BLaER1 treated with 17β-estradiol and CSF1 and Interleukin-3, amounts not matched to agents 10 nM and 100 nM (cell line): ENCODE measurements around the gene BRCA1.
A peak's percentile ranks its signal among the peaks of the same experiment; 100 is the strongest.
"Not testable (repeated sequence)": the region's sequence is repeated elsewhere in the genome, so short reads cannot be mapped to it uniquely, and the experiment has no call there.

Experiments
- H3K27ac ChIP-seq, 11 experiments: shearing (Covaris generic); formaldehyde crosslinking; 2 replicates each; pipeline ENCODE4 v1.8.1; 2022
- H3K27me3 ChIP-seq, 11 experiments: shearing (Covaris generic); formaldehyde crosslinking; 2 replicates each; pipeline ENCODE4 v1.8.1; 2022
- H3K36me3 ChIP-seq, 11 experiments: shearing (Covaris generic); formaldehyde crosslinking; 2 replicates each; pipeline ENCODE4 v1.8.1; 2022
- H3K4me1 ChIP-seq, 10 experiments: shearing (Covaris generic); formaldehyde crosslinking; 2 replicates each; pipeline ENCODE4 v1.8.1; 2022
- H3K4me2 ChIP-seq, 11 experiments: shearing (Covaris generic); formaldehyde crosslinking; 2 replicates each; pipeline ENCODE4 v1.8.1; 2022
- H3K4me3 ChIP-seq, 10 experiments: shearing (Covaris generic); formaldehyde crosslinking; 2 replicates each; pipeline ENCODE4 v1.8.1; 2022
- H3K9ac ChIP-seq, 11 experiments: shearing (Covaris generic); formaldehyde crosslinking; 2 replicates each; pipeline ENCODE4 v1.8.1; 2022
- H3K9me3 ChIP-seq, 11 experiments: shearing (Covaris generic); formaldehyde crosslinking; replicated peaks in 1 of 11; 2 replicates each; pipeline ENCODE4 v1.8.1; 2022
- H4K20me1 ChIP-seq, 11 experiments: shearing (Covaris generic); formaldehyde crosslinking; 2 replicates each; pipeline ENCODE4 v1.8.1; 2022
- Cebpa-rat ChIP-seq, 11 experiments: shearing (Covaris generic); IDR thresholded peaks; 2 replicates each; pipeline ENCODE4 v1.8.1; 2022

Gene BRCA1

DNA sequence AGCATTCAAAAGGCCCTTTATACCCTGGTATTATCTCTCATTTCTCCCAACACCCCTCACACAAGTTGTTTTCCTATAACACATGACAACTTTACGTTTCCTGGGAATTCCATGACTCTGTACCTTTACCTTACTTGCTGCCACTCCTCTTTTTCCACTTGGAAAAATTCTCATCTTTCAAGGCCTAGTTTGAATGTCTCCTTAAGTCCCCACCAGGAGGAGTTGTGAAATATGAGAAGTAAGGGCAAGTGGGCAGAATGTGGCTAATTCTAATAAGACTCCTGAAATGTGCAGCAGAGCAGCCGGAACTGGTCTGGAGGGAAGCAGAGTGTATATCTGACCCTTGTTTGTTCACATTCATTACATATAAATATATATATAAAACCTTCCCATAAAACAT lies 39.7 kb downstream of the BRCA1 start:
- H3K4me3 ChIP-seq: no peak overlapping the region
- no peaks in the 10 kb centered on the region for H3K27me3 ChIP-seq
- H3K9ac ChIP-seq: no peak overlapping the region
- no peak overlapping the region for H3K4me2 ChIP-seq
- no peaks in the 10 kb centered on the region for H3K9me3 ChIP-seq
- no peak overlapping the region for H3K27ac ChIP-seq
- peaks cover 0 to 100% (median 96%) of the 10 kb centered on the region in 11 experiments; a peak in 20 of 22 replicates for H3K36me3 ChIP-seq
- 0 out of 22 replicates have a peak, but pooled peaks cover 0 to under 1% (median 0%) of the 10 kb centered on the region in 11 experiments for H4K20me1 ChIP-seq
- TF ChIP-seq Cebpa-rat (IDR thresholded peaks at IDR 0.05): no peak
- no peaks in the 10 kb centered on the region for H3K4me1 ChIP-seq

- no peak overlapping the region for H3K9ac ChIP-seq
Measured at GRCh38 chr17:43079641-43080302, 45.4 kb downstream of the BRCA1 start.

DNA sequence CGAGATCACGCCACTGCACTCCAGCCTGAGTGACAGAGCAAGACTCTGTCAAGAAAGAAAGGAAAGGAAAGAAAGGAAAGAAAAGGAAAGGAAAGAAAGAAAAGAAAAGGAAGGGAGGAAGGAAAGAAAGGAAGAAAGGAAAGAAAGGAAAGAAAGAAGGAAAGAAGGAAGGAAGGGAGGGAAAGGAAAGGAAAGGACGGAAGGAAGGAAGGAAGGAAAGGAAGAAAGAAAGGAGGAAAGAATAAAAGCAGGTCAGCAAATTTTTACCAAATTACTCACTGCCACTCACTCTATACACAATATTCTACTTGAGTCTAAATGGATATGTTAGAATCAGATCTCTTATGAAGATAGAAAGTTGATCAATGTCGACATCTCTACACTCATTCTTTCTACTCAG lies 50.3 kb downstream of the BRCA1 start:
- Histone ChIP-seq H3K27me3 (no peaks in the 10 kb centered on the region), H3K4me3 (no peak overlapping the region), H3K4me1 (no peaks in the 10 kb centered on the region), H3K27ac (no peak overlapping the region), H3K36me3 (peaks cover 4 to 99% (median 88%) of the 10 kb centered on the region in 11 experiments; a peak in 20 of 22 replicates), H3K4me2 (no peak overlapping the region), H3K9ac (no peak overlapping the region), H4K20me1 (no peaks in the 10 kb centered on the region; a peak in 1 of 22 replicates), H3K9me3 (no peaks in the 10 kb centered on the region)
- TF ChIP-seq Cebpa-rat (IDR thresholded peaks at IDR 0.05): no peak

More at GRCh38 chr17:43079641-43080302, 45.4 kb downstream of the BRCA1 start:
- Histone ChIP-seq H3K27ac (no peak overlapping the region), H3K36me3 (peaks cover 0 to 100% (median 93%) of the 10 kb centered on the region in 11 experiments; a peak in 20 of 22 replicates), H3K27me3 (no peaks in the 10 kb centered on the region), H3K4me1 (no peaks in the 10 kb centered on the region), H3K9me3 (no peaks in the 10 kb centered on the region), H3K4me2 (no peak overlapping the region), H3K4me3 (no peak overlapping the region), H4K20me1 (0 out of 22 replicates have a peak, but pooled peaks cover 0 to 4% (median 0%) of the 10 kb centered on the region in 11 experiments)
- no peak for TF ChIP-seq Cebpa-rat (IDR thresholded peaks at IDR 0.05)

DNA sequence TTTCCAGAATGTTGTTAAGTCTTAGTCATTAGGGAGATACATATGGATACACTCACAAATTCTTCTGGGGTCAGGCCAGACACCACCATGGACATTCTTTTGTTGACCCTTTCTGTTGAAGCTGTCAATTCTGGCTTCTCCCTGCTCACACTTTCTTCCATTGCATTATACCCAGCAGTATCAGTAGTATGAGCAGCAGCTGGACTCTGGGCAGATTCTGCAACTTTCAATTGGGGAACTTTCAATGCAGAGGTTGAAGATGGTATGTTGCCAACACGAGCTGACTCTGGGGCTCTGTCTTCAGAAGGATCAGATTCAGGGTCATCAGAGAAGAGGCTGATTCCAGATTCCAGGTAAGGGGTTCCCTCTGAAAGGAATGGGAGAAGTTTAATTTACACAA lies 54.3 kb downstream of the BRCA1 start:
- H4K20me1 ChIP-seq: no peaks in the 10 kb centered on the region; a peak in 2 of 22 replicates
- H3K9me3 ChIP-seq: no peaks in the 10 kb centered on the region
- no peaks in the 10 kb centered on the region for H3K4me1 ChIP-seq
- no peak overlapping the region for H3K9ac ChIP-seq
- H3K4me3 ChIP-seq: no peak overlapping the region
- H3K27me3 ChIP-seq: no peaks in the 10 kb centered on the region
- H3K4me2 ChIP-seq: no peak overlapping the region
- no peak overlapping the region for H3K27ac ChIP-seq
- TF ChIP-seq Cebpa-rat (IDR thresholded peaks at IDR 0.05): no peak
- peaks cover 4 to 100% (median 90%) of the 10 kb centered on the region in 11 experiments; a peak in 20 of 22 replicates for H3K36me3 ChIP-seq

DNA sequence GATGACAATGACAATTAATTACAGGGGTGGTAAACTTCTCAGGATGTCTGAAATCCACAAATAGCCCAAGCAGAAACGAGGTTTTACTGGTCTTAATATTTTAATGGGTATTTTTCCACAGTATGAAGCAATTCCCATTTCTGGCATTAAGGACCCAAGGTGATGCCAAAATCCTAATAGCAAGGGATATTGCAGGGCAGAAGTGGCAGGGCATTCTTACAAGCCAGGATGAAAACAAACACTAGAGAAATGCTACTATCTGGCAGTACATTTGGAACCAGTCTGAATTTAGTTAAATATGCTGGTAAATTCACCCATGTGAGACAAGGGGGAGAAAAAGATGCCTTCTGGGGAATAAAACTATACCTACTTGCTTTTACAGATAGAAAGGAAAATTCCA lies 54.9 kb downstream of the BRCA1 start:
- H4K20me1 ChIP-seq: no peaks in the 10 kb centered on the region; a peak in 2 of 22 replicates
- no peak overlapping the region for H3K9ac ChIP-seq
- H3K27ac ChIP-seq: no peak overlapping the region
- no peak overlapping the region for H3K4me3 ChIP-seq
- peaks cover 4 to 100% (median 90%) of the 10 kb centered on the region in 11 experiments; a peak in 20 of 22 replicates for H3K36me3 ChIP-seq
- H3K27me3 ChIP-seq: no peaks in the 10 kb centered on the region
- H3K4me1 ChIP-seq: no peaks in the 10 kb centered on the region
- no peak overlapping the region for H3K4me2 ChIP-seq
- no peaks in the 10 kb centered on the region for H3K9me3 ChIP-seq
- no peak for TF ChIP-seq Cebpa-rat (IDR thresholded peaks at IDR 0.05)

DNA sequence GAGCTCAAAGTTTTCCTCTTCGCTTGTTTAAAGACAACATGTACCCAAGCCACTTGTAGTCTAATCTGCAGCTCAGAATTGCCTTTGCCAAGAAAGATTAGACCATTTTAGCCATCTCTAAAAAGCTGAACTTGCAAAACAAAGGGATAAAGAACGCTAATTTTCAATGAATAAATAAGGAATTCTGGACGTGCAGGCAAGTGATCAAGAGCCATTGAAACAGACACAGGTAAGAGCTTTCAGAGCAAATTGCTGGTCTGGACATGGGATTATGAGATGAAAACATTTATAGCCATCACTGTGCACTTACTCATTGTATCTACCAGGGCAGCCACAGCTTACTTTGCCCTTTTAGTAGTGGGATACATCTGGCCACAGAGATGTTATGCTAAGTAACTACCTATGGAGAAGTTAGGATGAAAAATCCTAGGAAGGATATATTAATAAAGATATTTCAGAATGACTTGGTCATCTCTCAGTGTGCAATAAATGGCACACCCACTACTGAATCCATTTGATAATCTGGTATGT lies 55.7 kb downstream of the BRCA1 start:
- peaks cover 4 to 100% (median 90%) of the 10 kb centered on the region in 11 experiments; a peak in 20 of 22 replicates for H3K36me3 ChIP-seq
- H3K9me3 ChIP-seq: no peaks in the 10 kb centered on the region
- TF ChIP-seq Cebpa-rat (IDR thresholded peaks at IDR 0.05): no peak
- H3K27me3 ChIP-seq: no peaks in the 10 kb centered on the region
- H3K4me1 ChIP-seq: no peaks in the 10 kb centered on the region
- H3K4me3 ChIP-seq: no peak overlapping the region
- H3K4me2 ChIP-seq: no peak overlapping the region
- no peak overlapping the region for H3K9ac ChIP-seq
- no peaks in the 10 kb centered on the region; a peak in 2 of 22 replicates for H4K20me1 ChIP-seq
- no peak overlapping the region for H3K27ac ChIP-seq

- no peak overlapping the region for H3K9ac ChIP-seq
- H3K36me3 ChIP-seq: peaks cover 4 to 100% (median 90%) of the 10 kb centered on the region in 11 experiments; a peak in 20 of 22 replicates
- no peak overlapping the region for H3K27ac ChIP-seq
- H3K4me1 ChIP-seq: no peaks in the 10 kb centered on the region
- no peaks in the 10 kb centered on the region; a peak in 1 of 22 replicates for H4K20me1 ChIP-seq
- H3K9me3 ChIP-seq: no peaks in the 10 kb centered on the region
- H3K4me2 ChIP-seq: no peak overlapping the region
- no peaks in the 10 kb centered on the region for H3K27me3 ChIP-seq
- no peak overlapping the region for H3K4me3 ChIP-seq
- peak in 4 of 11 experiments; percentile 26 to 71 (median 42); a peak in 3 of 22 replicates for TF ChIP-seq Cebpa-rat (IDR thresholded peaks at IDR 0.05)
Measured at GRCh38 chr17:43068570-43069367, 56.4 kb downstream of the BRCA1 start.

GRCh38 chr17:43062984-43063638 lies 62.1 kb downstream of the BRCA1 start:
- Histone ChIP-seq H3K36me3 (peaks cover 0 to 100% (median 88%) of the 10 kb centered on the region in 11 experiments; a peak in 20 of 22 replicates), H3K4me2 (no peak overlapping the region), H3K27ac (no peak overlapping the region), H3K4me3 (no peak overlapping the region), H3K9me3 (no peaks in the 10 kb centered on the region), H3K4me1 (no peaks in the 10 kb centered on the region), H3K9ac (0 out of 22 replicates have a peak overlapping the region, but pooled peaks of 1 of the 11 experiments have one; percentile 4), H4K20me1 (no peaks in the 10 kb centered on the region; a peak in 1 of 22 replicates), H3K27me3 (no peaks in the 10 kb centered on the region)
- TF ChIP-seq Cebpa-rat (IDR thresholded peaks at IDR 0.05): no peak

DNA sequence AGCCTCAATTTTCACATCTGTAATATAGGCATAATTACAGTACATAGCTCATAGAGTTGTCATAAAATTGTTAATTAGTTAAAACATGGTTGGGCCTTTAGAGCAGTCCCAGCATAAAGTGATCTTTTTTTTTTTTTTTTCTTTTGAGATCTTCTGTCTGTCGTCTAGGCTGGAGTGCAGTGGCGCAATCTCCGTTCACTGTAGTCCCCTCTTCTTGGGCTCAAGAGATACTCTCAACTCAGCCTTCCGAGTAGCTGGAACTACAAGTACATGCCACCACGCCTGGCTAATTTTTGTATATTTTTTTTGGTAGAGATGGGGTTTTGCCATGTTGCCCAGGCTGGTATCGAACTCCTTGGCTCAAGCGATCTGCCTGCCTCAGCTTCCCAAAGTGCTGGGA lies 69.1 kb downstream of the BRCA1 start:
- H3K9ac ChIP-seq: no peak overlapping the region
- H3K4me2 ChIP-seq: no peak overlapping the region
- H4K20me1 ChIP-seq: no peaks in the 10 kb centered on the region; a peak in 1 of 22 replicates
- H3K36me3 ChIP-seq: peaks cover 22 to 100% (median 98%) of the 10 kb centered on the region in 11 experiments
- H3K9me3 ChIP-seq: no peaks in the 10 kb centered on the region
- TF ChIP-seq Cebpa-rat (IDR thresholded peaks at IDR 0.05): no peak
- no peak overlapping the region for H3K4me3 ChIP-seq
- no peaks in the 10 kb centered on the region for H3K27me3 ChIP-seq
- H3K27ac ChIP-seq: no peak overlapping the region
- H3K4me1 ChIP-seq: no peaks in the 10 kb centered on the region

DNA sequence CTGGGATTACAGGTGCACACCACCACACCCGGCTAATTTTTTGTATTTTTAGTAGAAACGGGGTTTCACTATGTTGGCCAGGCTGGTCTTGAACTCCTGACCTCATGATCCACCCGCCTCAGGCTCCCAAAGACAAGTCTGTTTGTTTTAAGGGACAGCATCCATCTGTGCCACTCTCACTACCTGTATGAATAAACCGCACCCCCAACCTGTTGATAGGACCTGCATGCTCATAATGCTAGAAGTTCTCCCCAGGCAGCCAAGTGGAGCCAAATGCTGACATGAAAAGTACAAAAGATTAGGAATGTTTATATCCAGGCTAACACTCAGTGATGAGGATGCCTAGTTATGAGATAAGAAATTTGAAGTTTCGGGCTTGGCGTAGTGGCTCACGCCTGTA lies 72.2 kb downstream of the BRCA1 start:
- peaks cover 36 to 100% (median 99%) of the 10 kb centered on the region in 11 experiments for H3K36me3 ChIP-seq
- not testable (repeated sequence) for H3K9me3 ChIP-seq, H3K4me2 ChIP-seq, H3K4me1 ChIP-seq, H3K27ac ChIP-seq, H4K20me1 ChIP-seq, H3K9ac ChIP-seq, H3K4me3 ChIP-seq, H3K27me3 ChIP-seq
